NB4 (cell line): ENCODE data around the gene CLASP2.
A peak's percentile ranks its signal among the peaks of the same experiment; 100 is the strongest.

Experiments used
- DNase-seq: peaks from one replicate; pipeline ENCODE4 v3.0.0; 2010; ENCODE audit warnings: low read depth
- H3K4me3 ChIP-seq: one replicate; pipeline ENCODE4 v1.5.1; 2011; ENCODE audit warnings: mild to moderate bottlenecking, low read depth, low read length, moderate library complexity
- CTCF ChIP-seq: IDR thresholded peaks from one replicate; pipeline ENCODE4 v1.5.1; 2012; ENCODE audit warnings: low read depth, low read length
- MAX ChIP-seq: IDR thresholded peaks from 2 replicates; pipeline ENCODE4 v1.6.1; 2011; ENCODE audit warnings: low read depth, low read length
- MYC ChIP-seq: IDR thresholded peaks from 2 replicates; pipeline ENCODE4 v1.6.1; 2011; ENCODE audit warnings: low read depth, low read length
- POLR2A ChIP-seq: IDR thresholded peaks from 2 replicates; pipeline ENCODE4 v1.6.1; 2011; ENCODE audit warnings: mild to moderate bottlenecking; ENCODE audit not compliant: insufficient read length; ENCODE audit errors: extremely low read depth

The CLASP2 gene

GRCh38 chr3:33749546-33750210, 31.6 kb upstream of the CLASP2 start:
- TF ChIP-seq MYC (no peak), MAX (no peak)
- DNase-seq = peak; percentile 82
- H3K4me3 ChIP-seq = no peak overlapping the region

DNA sequence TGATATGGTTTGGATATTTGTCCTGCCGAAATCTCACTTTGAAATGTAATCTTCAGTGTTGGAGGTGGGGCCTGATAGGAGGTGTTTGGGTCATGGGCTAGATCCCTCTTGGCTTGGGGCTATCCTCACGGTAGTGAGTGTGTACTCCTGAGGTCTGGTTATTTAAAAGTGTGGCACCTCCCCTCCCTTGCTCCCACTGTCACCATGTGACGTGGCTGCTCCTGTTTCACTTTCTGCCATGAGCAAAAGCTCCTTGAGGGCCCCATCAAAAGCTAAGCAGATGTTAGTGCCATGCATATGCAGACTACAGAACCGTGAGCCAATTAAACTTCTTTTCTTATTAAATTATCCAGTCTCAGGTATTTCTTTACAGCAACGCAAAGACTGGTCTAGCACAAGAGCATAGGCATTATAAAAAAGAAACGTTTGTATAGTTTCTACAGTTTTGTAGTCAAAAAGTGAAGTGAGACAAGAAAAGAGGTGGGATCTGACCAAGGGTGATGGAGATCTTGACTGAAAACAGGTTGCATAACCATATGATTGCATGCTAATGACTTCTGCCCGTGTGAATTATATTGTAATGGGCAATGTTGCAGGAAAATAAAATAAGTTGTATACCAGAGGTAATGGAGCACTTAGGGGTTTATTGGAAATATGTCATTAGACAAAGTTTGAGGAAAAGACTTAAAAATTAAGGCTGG, 28.5 kb upstream of the CLASP2 start:
- no peak for TF ChIP-seq POLR2A
- no peak for TF ChIP-seq CTCF
- no peak for TF ChIP-seq MYC
- no peak for TF ChIP-seq MAX
- DNase-seq = peak; percentile 8

GRCh38 chr3:33737146-33737545, 19.1 kb upstream of the CLASP2 start:
- TF ChIP-seq POLR2A = no peak
- TF ChIP-seq CTCF = no peak
- no peak for TF ChIP-seq MYC
- TF ChIP-seq MAX = no peak
- no peak for DNase-seq

More for the DNA sequence above, 28.5 kb upstream of the CLASP2 start:
- no peak overlapping the region for H3K4me3 ChIP-seq

GRCh38 chr3:33732394-33732793, 14.3 kb upstream of the CLASP2 start:
- TF ChIP-seq CTCF (peak; percentile 37), MAX (no peak)
- DNase-seq = peak; percentile 25
- no peak overlapping the region for H3K4me3 ChIP-seq

More at GRCh38 chr3:33737146-33737545, 19.1 kb upstream of the CLASP2 start:
- no peak overlapping the region for H3K4me3 ChIP-seq

DNA sequence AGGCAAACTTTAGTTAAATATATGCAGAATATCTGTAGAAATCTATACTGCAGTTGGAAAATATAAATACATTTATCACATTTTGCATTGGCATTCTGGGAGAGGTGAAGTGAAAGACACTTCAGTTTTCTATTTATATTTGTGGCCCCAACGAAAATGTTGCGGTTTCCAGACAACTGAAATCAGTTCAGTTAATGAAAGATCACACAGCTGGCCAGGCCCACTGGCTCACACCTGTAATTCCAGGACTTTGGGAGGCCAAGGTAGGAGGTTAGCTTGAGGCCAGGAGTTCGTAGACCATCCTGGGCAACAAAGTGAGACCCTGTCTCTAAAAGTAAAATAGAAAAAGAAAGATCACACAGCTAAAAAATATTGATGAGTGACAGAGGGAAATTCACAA, 11.9 kb upstream of the CLASP2 start:
- DNase-seq = no peak
- H3K4me3 ChIP-seq = no peak overlapping the region
- TF ChIP-seq POLR2A (no peak), MYC (no peak), MAX (no peak), CTCF (no peak)

DNA sequence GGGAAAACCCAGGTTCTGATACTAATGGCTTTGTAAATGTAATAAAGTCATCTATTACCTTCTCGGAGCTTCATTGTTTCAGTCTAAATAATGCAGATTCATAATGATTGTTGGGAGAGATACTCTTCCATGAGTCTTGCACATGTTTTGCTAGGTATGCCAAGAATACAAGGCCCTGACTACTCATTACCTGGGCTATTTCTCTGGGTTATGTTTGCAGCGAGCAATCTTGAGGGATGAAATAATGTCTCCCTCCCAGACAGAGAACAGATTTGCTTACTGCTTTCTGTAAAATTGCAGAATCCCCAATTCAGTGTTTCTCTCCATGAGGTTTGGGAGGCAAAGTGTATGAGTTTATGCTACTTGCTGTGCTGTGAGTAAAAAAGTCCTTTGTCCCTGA, 6.2 kb upstream of the CLASP2 start:
- H3K4me3 ChIP-seq = no peak overlapping the region
- TF ChIP-seq MAX (no peak), MYC (no peak), CTCF (no peak), POLR2A (no peak)
- DNase-seq = no peak
